ENCODE results near the gene TPM3.

- TF ChIP-seq POLR2A (IDR thresholded peaks at IDR 0.05; ENCODE audit: low read length) (no peak), GATA1 (IDR thresholded peaks at IDR 0.05; ENCODE audit: low read depth, low read length) (no peak)
Observed at GRCh38 chr1:154137888-154138287, 54.0 kb downstream of the TPM3 start.
